ENCODE data around the gene ASPG.

ASPG gene

DNA sequence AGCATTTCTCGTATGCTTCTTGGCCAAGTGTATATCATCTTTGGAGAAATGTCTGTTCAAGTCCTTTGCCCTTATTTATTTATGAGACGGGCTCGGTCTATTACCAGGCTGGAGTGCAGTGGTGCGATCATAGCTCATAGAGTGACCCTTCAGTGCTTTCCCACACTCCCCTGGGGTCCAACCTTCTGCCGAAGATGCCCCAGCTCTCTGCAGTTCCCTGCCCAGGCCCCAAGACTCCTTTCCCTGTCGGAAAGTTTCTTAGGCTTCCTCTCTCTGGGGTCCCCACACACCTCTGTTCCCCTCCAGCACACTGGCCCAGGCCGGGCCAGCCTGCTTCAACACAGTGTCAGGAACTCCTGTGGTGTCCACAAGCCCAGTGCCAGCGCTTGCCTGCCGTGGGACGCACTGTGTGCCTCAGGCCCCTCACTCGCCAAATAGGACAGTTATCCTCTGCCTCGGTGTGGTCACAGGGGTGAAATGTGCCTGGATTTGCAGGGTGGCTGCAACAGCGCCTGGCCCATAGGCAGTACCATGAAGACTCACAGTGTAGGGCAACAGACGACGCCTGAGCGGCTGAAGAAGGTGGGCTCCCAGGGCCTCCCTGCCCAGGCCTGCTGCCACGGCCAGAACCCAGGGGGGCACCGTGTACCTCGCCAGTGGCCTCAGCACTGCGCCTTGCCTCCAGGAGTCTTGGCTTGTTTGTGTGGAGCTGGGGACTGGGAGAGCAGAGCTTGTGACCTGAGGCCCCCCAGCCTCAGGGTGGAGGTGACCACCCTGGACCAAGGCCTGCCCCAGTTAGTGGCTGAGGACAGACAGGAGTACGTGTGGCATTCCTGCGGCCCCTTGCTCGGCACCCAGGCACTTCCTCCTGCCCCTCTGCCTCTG lies 4.9 kb upstream of the ASPG start:
- TF ChIP-seq ZFP3 (CRISPR knock-in tag; IDR thresholded peaks at IDR 0.05) (no peak), OSR1 (CRISPR knock-in tag; IDR thresholded peaks at IDR 0.05) (no peak), TOX (CRISPR knock-in tag; IDR thresholded peaks at IDR 0.05; ENCODE audit: borderline replicate concordance) (no peak), PATZ1 (CRISPR knock-in tag; IDR thresholded peaks at IDR 0.05; ENCODE audit: borderline replicate concordance) (no peak), BACH2 (CRISPR knock-in tag; IDR thresholded peaks at IDR 0.05; ENCODE audit: borderline replicate concordance) (no peak), ZFP30 (CRISPR knock-in tag; IDR thresholded peaks at IDR 0.05) (no peak), POU6F1 (CRISPR knock-in tag; IDR thresholded peaks at IDR 0.05; ENCODE audit: borderline replicate concordance, low read depth) (no peak), ISL1 (CRISPR knock-in tag; IDR thresholded peaks at IDR 0.05) (no peak), ARNTL (CRISPR knock-in tag; IDR thresholded peaks at IDR 0.05; ENCODE audit: borderline replicate concordance, low read depth) (no peak), ZNF8 (CRISPR knock-in tag; IDR thresholded peaks at IDR 0.05) (no peak), CSRNP3 (CRISPR knock-in tag; IDR thresholded peaks at IDR 0.05) (no peak), ZC3H10 (CRISPR knock-in tag; IDR thresholded peaks at IDR 0.05) (no peak), RARB (CRISPR knock-in tag; IDR thresholded peaks at IDR 0.05) (no peak), SNAI2 (CRISPR knock-in tag; IDR thresholded peaks at IDR 0.05) (no peak), ZNF70 (CRISPR knock-in tag; IDR thresholded peaks at IDR 0.05) (no peak), TCF4 (CRISPR knock-in tag; IDR thresholded peaks at IDR 0.05; ENCODE audit: borderline replicate concordance) (no peak), CREB5 (CRISPR knock-in tag; IDR thresholded peaks at IDR 0.05; ENCODE audit: low read depth) (no peak), PPARA (CRISPR knock-in tag; IDR thresholded peaks at IDR 0.05; ENCODE audit: borderline replicate concordance) (no peak)
- TF ChIP-seq, protein P1, sequence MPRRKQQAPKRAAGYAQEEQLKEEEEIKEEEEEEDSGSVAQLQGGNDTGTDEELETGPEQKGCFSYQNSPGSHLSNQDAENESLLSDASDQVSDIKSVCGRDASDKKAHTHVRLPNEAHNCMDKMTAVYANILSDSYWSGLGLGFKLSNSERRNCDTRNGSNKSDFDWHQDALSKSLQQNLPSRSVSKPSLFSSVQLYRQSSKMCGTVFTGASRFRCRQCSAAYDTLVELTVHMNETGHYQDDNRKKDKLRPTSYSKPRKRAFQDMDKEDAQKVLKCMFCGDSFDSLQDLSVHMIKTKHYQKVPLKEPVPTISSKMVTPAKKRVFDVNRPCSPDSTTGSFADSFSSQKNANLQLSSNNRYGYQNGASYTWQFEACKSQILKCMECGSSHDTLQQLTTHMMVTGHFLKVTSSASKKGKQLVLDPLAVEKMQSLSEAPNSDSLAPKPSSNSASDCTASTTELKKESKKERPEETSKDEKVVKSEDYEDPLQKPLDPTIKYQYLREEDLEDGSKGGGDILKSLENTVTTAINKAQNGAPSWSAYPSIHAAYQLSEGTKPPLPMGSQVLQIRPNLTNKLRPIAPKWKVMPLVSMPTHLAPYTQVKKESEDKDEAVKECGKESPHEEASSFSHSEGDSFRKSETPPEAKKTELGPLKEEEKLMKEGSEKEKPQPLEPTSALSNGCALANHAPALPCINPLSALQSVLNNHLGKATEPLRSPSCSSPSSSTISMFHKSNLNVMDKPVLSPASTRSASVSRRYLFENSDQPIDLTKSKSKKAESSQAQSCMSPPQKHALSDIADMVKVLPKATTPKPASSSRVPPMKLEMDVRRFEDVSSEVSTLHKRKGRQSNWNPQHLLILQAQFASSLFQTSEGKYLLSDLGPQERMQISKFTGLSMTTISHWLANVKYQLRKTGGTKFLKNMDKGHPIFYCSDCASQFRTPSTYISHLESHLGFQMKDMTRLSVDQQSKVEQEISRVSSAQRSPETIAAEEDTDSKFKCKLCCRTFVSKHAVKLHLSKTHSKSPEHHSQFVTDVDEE (CRISPR knock-in tag; IDR thresholded peaks at IDR 0.05): no peak
- no peak for ATAC-seq

DNA sequence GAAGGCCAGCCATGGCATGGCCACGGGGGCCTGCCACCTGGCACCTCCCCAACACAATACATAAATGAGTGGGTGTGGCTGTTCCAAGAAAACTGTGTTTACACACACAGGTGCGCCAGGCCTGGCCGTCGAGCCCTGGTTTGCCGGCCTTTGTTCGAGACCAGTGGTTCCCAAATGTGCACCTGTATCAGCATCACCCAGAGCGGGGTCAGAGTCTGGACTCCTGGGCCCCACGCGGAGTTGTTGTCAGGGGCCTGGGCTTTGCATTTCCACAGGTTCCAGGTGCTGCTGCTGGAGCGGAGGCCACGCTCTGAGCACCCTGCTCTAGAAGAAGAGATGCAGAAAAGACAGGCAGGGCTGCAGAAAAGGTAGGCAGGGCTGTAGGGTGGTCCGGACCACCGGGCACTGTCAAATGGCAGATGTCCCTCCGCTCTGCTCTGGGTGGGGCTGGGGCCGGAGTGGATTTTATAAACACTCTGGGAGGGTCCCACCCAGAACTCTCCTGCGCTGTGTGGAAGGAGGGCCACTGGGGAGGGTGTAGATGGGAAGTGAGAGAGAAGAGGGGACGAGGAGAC lies 4.2 kb upstream of the ASPG start:
- no peak for ATAC-seq

More for the DNA sequence above, 4.2 kb upstream of the ASPG start:
- TF ChIP-seq TCF4 (CRISPR knock-in tag; IDR thresholded peaks at IDR 0.05; ENCODE audit: borderline replicate concordance) (no peak), ZNF70 (CRISPR knock-in tag; IDR thresholded peaks at IDR 0.05) (no peak), POU6F1 (CRISPR knock-in tag; IDR thresholded peaks at IDR 0.05; ENCODE audit: borderline replicate concordance, low read depth) (no peak), ESRRG (CRISPR knock-in tag; IDR thresholded peaks at IDR 0.05) (no peak)
